Spleen (tissue), 11 donors: Measurements from ENCODE around the gene P2RY6. TPM values are rescaled to one million over a fixed set of nuclear protein-coding genes. Genes with fewer than 3 reads are reported as not detected.

Source experiments
- DNase-seq: peaks from one replicate; pipeline ENCODE4 v3.0.0-alpha.2; 2020
- H3K27ac ChIP-seq, 8 donors: fragments of 200-600 bp; sonication (generic) in 7 of 8; 1 replicate in 4 of 8; 2 replicates in 4 of 8; pipeline versions ENCODE4 v1.5.0 to v1.8.0; 2016 to 2021; ENCODE audit warnings: inconsistent platforms in 4 of 8, mild to moderate bottlenecking in 4 of 8, moderate library complexity in 1 of 8
- H3K27me3 ChIP-seq, 7 donors: fragments of 200-600 bp; sonication (generic) in 6 of 7; replicated peaks in 1 of 7; 1 replicate in 4 of 7; 2 replicates in 3 of 7; pipeline versions ENCODE4 v1.5.0 to v1.8.0; 2016 to 2021; ENCODE audit warnings: inconsistent platforms in 3 of 7, mild to moderate bottlenecking in 1 of 7
- H3K36me3 ChIP-seq, 6 donors: fragments of 200-600 bp; sonication (generic) in 5 of 6; 1 replicate in 4 of 6; 2 replicates in 2 of 6; pipeline versions ENCODE4 v1.5.0 to v1.8.0; 2016 to 2021; ENCODE audit warnings: inconsistent platforms in 2 of 6
- H3K4me1 ChIP-seq, 6 donors: fragments of 200-600 bp; sonication (generic) in 5 of 6; 1 replicate in 3 of 6; 2 replicates in 3 of 6; pipeline versions ENCODE4 v1.5.0 to v1.8.0; 2016 to 2021; ENCODE audit warnings: inconsistent platforms in 3 of 6
- H3K4me3 ChIP-seq, 8 donors: fragments of 200-600 bp; sonication (generic) in 7 of 8; 1 replicate in 4 of 8; 2 replicates in 4 of 8; pipeline versions ENCODE4 v1.5.0 to v1.8.0; 2016 to 2021; ENCODE audit warnings: inconsistent platforms in 4 of 8, mild to moderate bottlenecking in 4 of 8, moderate library complexity in 2 of 8
- H3K9me3 ChIP-seq, 8 donors: fragments of 200-600 bp; sonication (generic) in 7 of 8; 1 replicate in 4 of 8; 2 replicates in 4 of 8; pipeline versions ENCODE4 v1.5.0 to v1.8.0; 2016 to 2021; ENCODE audit warnings: inconsistent platforms in 4 of 8
- CTCF ChIP-seq, 11 experiments: fragments of 200-600 bp in 7 of 11; fragments of 450-650 bp in 4 of 11; sonication (generic) in 4 of 11; IDR thresholded peaks in 8 of 11; conservative IDR thresholded peaks in 3 of 11; 1 replicate in 7 of 11; 2 replicates in 4 of 11; pipeline versions ENCODE4 v1.4.0 to v1.8.0; 2016 to 2021; ENCODE audit warnings: antibody characterized with exemption in 11 of 11, inconsistent platforms in 4 of 11, mild to moderate bottlenecking in 1 of 11
- POLR2A ChIP-seq, 3 donors: fragments of 450-650 bp; IDR thresholded peaks; one replicate each; pipeline ENCODE4 v1.5.1; 2017; ENCODE audit warnings: antibody characterized with exemption in 3 of 3, mild to moderate bottlenecking in 1 of 3
- POLR2AphosphoS5 ChIP-seq, 3 donors: sonication (generic); formaldehyde crosslinking; IDR thresholded peaks; one replicate each; pipeline ENCODE4 v1.5.1; 2017; ENCODE audit warnings: antibody characterized with exemption in 3 of 3
- WGBS, 5 donors: extraction: QIAGEN DNeasy Blood & Tissue Kit in 3 of 5; methylation state at CpG; one replicate each; pipeline versions ENCODE4 v1.1.5 to v1.1.7; 2013 to 2018; 5-methylcytosine and 5-hydroxymethylcytosine counted together
- intact Hi-C: fragments of 100-400 bp; cut with DNase I; formaldehyde crosslinking; loops from one replicate; pipeline ENCODE4 v1.15.0; 2023; ENCODE audit warnings: low total_unique reads
- polyA plus RNA-seq, 3 donors: library from polyadenylated mRNA; stranded (reverse); fragments of 200-250 nt; gene quantifications; one replicate each; pipeline ENCODE4 v1.2.1, GENCODE V29; 2013
- total RNA-seq, 7 donors: library from RNA; depleted of rRNA in 3 of 7; stranded (reverse); fragments of >200 nt in 3 of 7; fragmentation: NEBNext Ultra II Directional in 4 of 7; extraction: Animal tissue kit (Norgen Biotek cat#: 25700) in 4 of 7; gene quantifications; one replicate each; pipeline versions ENCODE4 v1.1.0 to v1.2.1, GENCODE V29; 2016 to 2021
- donor health status: healthy with polysubstance abuse.
- donor health status: DM: no; HTN: no; CAD: no; lungs with moderate emphysema.
- donor health status: DM: no; HTN: no; CAD: no.
- donor health status: Bipolar disorder and iron deficiency.
- donor health status: healthy.
- donor health status: DM: no; HTN: no; CAD: no.
- donor health status: DM: yes; HTN: yes; CAD: no.

P2RY6 gene
- total and polyA plus RNA-seq, 10 donors: 8.2 to 109 (median 56.9) TPM

GRCh38 chr11:73252577-73253191, 19.5 kb upstream of the P2RY6 start:
- H3K36me3 ChIP-seq: no peaks in the 10 kb centered on the region
- peaks cover 0 to 13% (median 4%) of the 10 kb centered on the region in 6 donors for H3K4me1 ChIP-seq
- TF ChIP-seq POLR2A (IDR thresholded peaks at IDR 0.05) (no peak), CTCF (IDR thresholded peaks at IDR 0.05 in 8 of 11, conservative IDR thresholded peaks at IDR 0.05 in 3 of 11) (no peak), POLR2AphosphoS5 (IDR thresholded peaks at IDR 0.05) (no peak)
- H3K27ac ChIP-seq: no peak overlapping the region
- no peak overlapping the region for H3K4me3 ChIP-seq
- intact Hi-C loops: no loop called here
- no peaks in the 10 kb centered on the region for H3K27me3 ChIP-seq
- no peaks in the 10 kb centered on the region for H3K9me3 ChIP-seq
- DNase-seq: no peak
- 82 to 93% (median 83%) methylated on average over 4 of the region's 4 CpGs for WGBS, 5 donors

GRCh38 chr11:73257342-73258103, 14.6 kb upstream of the P2RY6 start:
- Histone ChIP-seq H3K36me3 (no peaks in the 10 kb centered on the region), H3K4me3 (no peak overlapping the region), H3K9me3 (no peaks in the 10 kb centered on the region), H3K4me1 (peaks cover 8 to 36% (median 16%) of the 10 kb centered on the region in 6 donors), H3K27me3 (no peaks in the 10 kb centered on the region), H3K27ac (peak overlapping the region; percentile 61 to 81 (median 74))
- no peak for TF ChIP-seq CTCF (IDR thresholded peaks at IDR 0.05 in 8 of 11, conservative IDR thresholded peaks at IDR 0.05 in 3 of 11)
- TF ChIP-seq POLR2A (IDR thresholded peaks at IDR 0.05): no peak
- TF ChIP-seq POLR2AphosphoS5 (IDR thresholded peaks at IDR 0.05): peak; percentile 62 to 69 (median 62)
- intact Hi-C loops: no loop called here
- no peak for DNase-seq
- WGBS, 5 donors: 59 to 76% (median 70%) methylated on average over 5 to 6 of the region's 6 CpGs

GRCh38 chr11:73258104-73259035, 13.8 kb upstream of the P2RY6 start:
- 75 to 91% (median 83%) methylated on average over 6 to 7 of the region's 7 CpGs for WGBS, 5 donors
- Histone ChIP-seq H3K27me3 (peaks cover 0 to 4% (median 0%) of the 10 kb centered on the region in 7 donors), H3K9me3 (no peaks in the 10 kb centered on the region), H3K36me3 (no peaks in the 10 kb centered on the region), H3K4me1 (peaks cover 8 to 36% (median 16%) of the 10 kb centered on the region in 6 donors), H3K27ac (peak overlapping the region; percentile 27 to 81 (median 74)), H3K4me3 (no peak overlapping the region)
- DNase-seq: no peak
- intact Hi-C loops: no loop called here
- TF ChIP-seq CTCF (IDR thresholded peaks at IDR 0.05 in 8 of 11, conservative IDR thresholded peaks at IDR 0.05 in 3 of 11) (no peak), POLR2A (IDR thresholded peaks at IDR 0.05) (no peak), POLR2AphosphoS5 (IDR thresholded peaks at IDR 0.05) (no peak)
